GM19099 (cell line): ENCODE results near the gene EVA1B.

Source experiments
- POLR2A ChIP-seq: IDR thresholded peaks from 3 replicates; pipeline ENCODE4 v1.6.1; 2011; ENCODE audit warnings: low read depth; ENCODE audit not compliant: insufficient read length; ENCODE audit errors: extremely low read depth

EVA1B gene

GRCh38 chr1:36329817-36330216, 6.4 kb upstream of the EVA1B start:
- no peak for TF ChIP-seq POLR2A

GRCh38 chr1:36328713-36329112, 5.3 kb upstream of the EVA1B start:
- no peak for TF ChIP-seq POLR2A

GRCh38 chr1:36328088-36328480, 4.6 kb upstream of the EVA1B start:
- TF ChIP-seq POLR2A = no peak

GRCh38 chr1:36327421-36328087, 4.1 kb upstream of the EVA1B start:
- no peak for TF ChIP-seq POLR2A

- no peak for TF ChIP-seq POLR2A
These were observed 3.1 kb upstream of the EVA1B start for GRCh38 chr1:36326499-36326898.

GRCh38 chr1:36324353-36324703, 883 bp upstream of the EVA1B start:
- no peak for TF ChIP-seq POLR2A

GRCh38 chr1:36322786-36323635, 434 bp downstream of the EVA1B start:
- TF ChIP-seq POLR2A = no peak

- TF ChIP-seq POLR2A = no peak
These were observed 1.2 kb downstream of the EVA1B start for GRCh38 chr1:36322041-36322785.

GRCh38 chr1:36321119-36321951, 2.1 kb downstream of the EVA1B start:
- TF ChIP-seq POLR2A = no peak

- TF ChIP-seq POLR2A = no peak
These were observed 2.7 kb downstream of the EVA1B start for GRCh38 chr1:36320767-36321118.

- TF ChIP-seq POLR2A = no peak
These were observed 3.1 kb downstream of the EVA1B start for GRCh38 chr1:36320291-36320761.

GRCh38 chr1:36309397-36309796, 14.0 kb downstream of the EVA1B start:
- TF ChIP-seq POLR2A = no peak

GRCh38 chr1:36307601-36308330, 15.7 kb downstream of the EVA1B start:
- no peak for TF ChIP-seq POLR2A

GRCh38 chr1:36306902-36307456, 16.5 kb downstream of the EVA1B start:
- peak; percentile 94 for TF ChIP-seq POLR2A
